IMR-90 (cell line): ENCODE measurements around the gene CDK15. TPM values are rescaled to one million over a fixed set of nuclear protein-coding genes. Genes with fewer than 3 reads are reported as not detected.

Experiments used
- ATAC-seq: fragments of 200-7000 bp; cut with Tn5 transposase; 2 replicates; pipeline ENCODE4 v1.9.1; 2020; ENCODE audit warnings: low read depth, mild to moderate bottlenecking, moderate library complexity
- BruUV-seq: library from RNA; stranded (reverse); fragments of 400-500 nt; replicated peaks from 2 replicates; lab custom pipeline; 2021; lab: Mats Ljungman, UMichigan
- CTCF ChIA-PET: fragments of 300-600 bp; formaldehyde crosslinking; extraction: SDS; loops from one replicate; lab custom pipeline; 2021; ENCODE audit warnings: antibody characterized with exemption; lab: Yijun Ruan, JAX
- POLR2A ChIA-PET: fragments of 300-600 bp; sonication (Branson Sonifier 250); formaldehyde crosslinking; loops from one replicate; lab custom pipeline; 2022; ENCODE audit warnings: antibody characterized with exemption; ENCODE audit not compliant: unreplicated experiment; lab: Charles Lee
- DNase-seq: peaks from one replicate; pipeline ENCODE4 v3.0.0; 2013
- H2AFZ ChIP-seq: replicated peaks from 2 replicates; pipeline ENCODE3; 2013; ENCODE audit warnings: low read length, mild to moderate bottlenecking; ENCODE audit not compliant: poor library complexity
- H2AK5ac ChIP-seq: 2 replicates; pipeline ENCODE4 v1.6.1; 2013; ENCODE audit warnings: low read depth, low read length, inconsistent platforms
- H2AK9ac ChIP-seq: replicated peaks from 2 replicates; pipeline ENCODE3; 2013; ENCODE audit warnings: mild to moderate bottlenecking, low read depth, low read length, moderate library complexity; ENCODE audit not compliant: poor library complexity
- H2BK120ac ChIP-seq: 2 replicates; pipeline ENCODE4 v1.6.1; 2013; ENCODE audit warnings: low read depth, low read length, inconsistent platforms
- H2BK15ac ChIP-seq: 3 replicates; pipeline ENCODE4 v1.6.1; 2013; ENCODE audit warnings: low read depth, low read length, inconsistent platforms
- H2BK20ac ChIP-seq: 2 replicates; pipeline ENCODE4 v1.6.1; 2013; ENCODE audit warnings: low read depth, mild to moderate bottlenecking, inconsistent platforms, low read length, moderate library complexity
- H2BK5ac ChIP-seq: 2 replicates; pipeline ENCODE4 v1.6.1; 2013; ENCODE audit warnings: mild to moderate bottlenecking, low read depth, low read length, inconsistent platforms; ENCODE audit not compliant: poor library complexity, severe bottlenecking
- H3K14ac ChIP-seq: replicated peaks from 2 replicates; pipeline ENCODE4 v1.6.1; 2013; ENCODE audit warnings: low read depth, low read length, inconsistent platforms
- H3K18ac ChIP-seq: 2 replicates; pipeline ENCODE4 v1.6.1; 2013; ENCODE audit warnings: low read depth, low read length, control low read depth
- H3K23ac ChIP-seq: 2 replicates; pipeline ENCODE4 v1.6.1; 2013; ENCODE audit warnings: low read depth, low read length, inconsistent platforms
- H3K27ac ChIP-seq: 2 replicates; pipeline ENCODE4 v1.5.1; 2013; ENCODE audit warnings: mild to moderate bottlenecking, control low read depth, low read length; ENCODE audit not compliant: insufficient read depth
- H3K27me3 ChIP-seq: 2 replicates; pipeline ENCODE4 v1.6.1; 2013; ENCODE audit warnings: low read length; ENCODE audit not compliant: control insufficient read depth, insufficient read depth
- H3K36me3 ChIP-seq: 2 replicates; pipeline ENCODE4 v1.6.1; 2013; ENCODE audit warnings: low read length, mixed read lengths; ENCODE audit not compliant: control insufficient read depth, insufficient read depth
- H3K4ac ChIP-seq: 2 replicates; pipeline ENCODE4 v1.6.1; 2013; ENCODE audit warnings: low read depth, low read length, inconsistent platforms
- H3K4me1 ChIP-seq: 2 replicates; pipeline ENCODE4 v1.6.1; 2013; ENCODE audit warnings: low read length, mixed read lengths; ENCODE audit not compliant: control insufficient read depth, insufficient read depth
- H3K4me2 ChIP-seq: 2 replicates; pipeline ENCODE4 v1.6.1; 2013; ENCODE audit warnings: low read depth, mild to moderate bottlenecking, control low read depth, low read length, moderate library complexity
- H3K4me3 ChIP-seq: 2 replicates; pipeline ENCODE4 v1.5.1; 2013; ENCODE audit warnings: low read depth, mild to moderate bottlenecking, control low read depth, low read length, moderate library complexity; ENCODE audit not compliant: insufficient read depth
- H3K56ac ChIP-seq: 2 replicates; pipeline ENCODE4 v1.6.1; 2013; ENCODE audit warnings: low read length, inconsistent platforms; ENCODE audit not compliant: insufficient read depth; ENCODE audit errors: extremely low read depth
- H3K79me1 ChIP-seq, 2 experiments: 2 replicates each; pipeline ENCODE4 v1.6.1; 2013; ENCODE audit warnings: low read length in 2 of 2, inconsistent platforms in 1 of 2, low read depth in 1 of 2
- H3K9ac ChIP-seq: 2 replicates; pipeline ENCODE4 v1.6.1; 2013; ENCODE audit warnings: low read depth, low read length, control low read depth
- H3K9me1 ChIP-seq: 2 replicates; pipeline ENCODE4 v1.6.1; 2013; ENCODE audit warnings: low read length, inconsistent platforms; ENCODE audit not compliant: insufficient read depth
- H3K9me3 ChIP-seq: 2 replicates; pipeline ENCODE4 v1.6.1; 2013; ENCODE audit warnings: low read length; ENCODE audit not compliant: control insufficient read depth, insufficient read depth
- H4K20me1 ChIP-seq: 2 replicates; pipeline ENCODE4 v1.6.1; 2013; ENCODE audit warnings: low read length, inconsistent platforms; ENCODE audit not compliant: insufficient read depth
- H4K5ac ChIP-seq: 2 replicates; pipeline ENCODE4 v1.6.1; 2013; ENCODE audit warnings: mild to moderate bottlenecking, low read depth, low read length, control low read depth
- H4K8ac ChIP-seq, 2 experiments: 2 replicates each; pipeline ENCODE4 v1.6.1; 2013; ENCODE audit warnings: low read depth in 2 of 2, low read length in 2 of 2, control low read depth in 1 of 2, inconsistent platforms in 1 of 2
- H4K91ac ChIP-seq: 2 replicates; pipeline ENCODE4 v1.6.1; 2013; ENCODE audit warnings: low read depth, low read length, inconsistent platforms; ENCODE audit not compliant: insufficient read depth
- BHLHE40 ChIP-seq: fragments of 150-350 bp; IDR thresholded peaks from 2 replicates; pipeline ENCODE4 v1.6.1; 2016; ENCODE audit warnings: mild to moderate bottlenecking, low read depth, low read length
- CEBPB ChIP-seq: IDR thresholded peaks from 2 replicates; pipeline ENCODE4 v1.6.1; 2012; ENCODE audit warnings: low read depth, low read length, improper control_type of control experiment
- CHD1 ChIP-seq: IDR thresholded peaks from 2 replicates; pipeline ENCODE4 v1.6.1; 2012; ENCODE audit warnings: low read depth, low read length, improper control_type of control experiment
- FOS ChIP-seq: fragments of 150-350 bp; IDR thresholded peaks from 2 replicates; pipeline ENCODE4 v1.6.1; 2016; ENCODE audit warnings: low read depth, low read length
- MAFK ChIP-seq: IDR thresholded peaks from 2 replicates; pipeline ENCODE4 v1.6.1; 2012; ENCODE audit warnings: low read depth, low read length, improper control_type of control experiment
- MAZ ChIP-seq: IDR thresholded peaks from 2 replicates; pipeline ENCODE4 v1.6.1; 2012; ENCODE audit warnings: low read depth, mild to moderate bottlenecking, low read length, improper control_type of control experiment, moderate library complexity, borderline replicate concordance
- MXI1 ChIP-seq: IDR thresholded peaks from 2 replicates; pipeline ENCODE4 v1.6.1; 2012; ENCODE audit warnings: low read depth, mild to moderate bottlenecking, low read length, moderate library complexity, borderline replicate concordance
- NFE2L2 ChIP-seq: fragments of 150-350 bp; IDR thresholded peaks from 2 replicates; pipeline ENCODE4 v1.6.1; 2016; ENCODE audit warnings: low read depth, mild to moderate bottlenecking, low read length
- POLR2A ChIP-seq: IDR thresholded peaks from 2 replicates; pipeline ENCODE4 v1.6.1; 2012; ENCODE audit warnings: mild to moderate bottlenecking, low read depth, low read length
- RAD21 ChIP-seq: IDR thresholded peaks from 2 replicates; pipeline ENCODE4 v1.6.1; 2012; ENCODE audit warnings: low read length, improper control_type of control experiment
- RCOR1 ChIP-seq: IDR thresholded peaks from 2 replicates; pipeline ENCODE4 v1.6.1; 2012; ENCODE audit warnings: mild to moderate bottlenecking, low read length, improper control_type of control experiment; ENCODE audit not compliant: insufficient replicate concordance
- RFX5 ChIP-seq: IDR thresholded peaks from 2 replicates; pipeline ENCODE4 v1.8.0; 2012; ENCODE audit warnings: low read depth, mild to moderate bottlenecking, low read length, moderate library complexity
- SMC3 ChIP-seq: fragments of 150-350 bp; IDR thresholded peaks from 2 replicates; pipeline ENCODE4 v1.6.1; 2016; ENCODE audit warnings: low read depth, mild to moderate bottlenecking, antibody characterized with exemption, low read length, moderate library complexity
- dilution Hi-C: fragments of 300-500 bp; cut with HindIII; formaldehyde crosslinking; loops from one replicate; pipeline ENCODE4 v1.14.3; 2018; ENCODE audit warnings: low sequenced_read_pairs; ENCODE audit not compliant: unreplicated experiment
- in situ Hi-C: fragments of 300-500 bp; cut with MboI; formaldehyde crosslinking; loops from 3 replicates; pipeline ENCODE4 v1.14.3; 2019; ENCODE audit warnings: low sequenced_read_pairs, inconsistent platforms, mixed read lengths
- intact Hi-C: fragments of 100-400 bp; cut with micrococcal nuclease; formaldehyde crosslinking; loops from 2 replicates; pipeline ENCODE4 v1.10.0; 2022
- polyA plus RNA-seq, 3 experiments: library from polyadenylated mRNA; depleted of rRNA; stranded (reverse); fragments of >200 nt; gene quantifications; 2 replicates each; pipeline ENCODE4 v1.2.3, GENCODE V29; 2012; ENCODE audit warnings: low replicate concordance in 1 of 3
- total RNA-seq: library from RNA; depleted of rRNA; stranded (reverse); fragments of >200 nt; gene quantifications from 2 replicates; pipeline ENCODE4 v1.2.3, GENCODE V29; 2012
- TF ChIP-seq, protein P1 (sequence below): fragments of 150-350 bp; IDR thresholded peaks from 2 replicates; pipeline ENCODE4 v1.6.1; 2016; ENCODE audit warnings: low read depth, mild to moderate bottlenecking, low read length, moderate library complexity, borderline replicate concordance
- TF ChIP-seq, protein P2 (sequence below): fragments of 150-350 bp; IDR thresholded peaks from 2 replicates; pipeline ENCODE4 v1.6.1; 2017; ENCODE audit warnings: mild to moderate bottlenecking, antibody characterized with exemption, low read length, low read depth
- TF ChIP-seq, protein P3 (sequence below): conservative IDR thresholded peaks from 2 replicates; pipeline ENCODE4 v1.5.1; 2012; ENCODE audit warnings: mild to moderate bottlenecking, low read depth, low read length, improper control_type of control experiment

CDK15 gene
- total and polyA plus RNA-seq, 2 of the 4 experiments (the other 2 are of a cell fraction): 16.1 to 33.0 TPM

DNA sequence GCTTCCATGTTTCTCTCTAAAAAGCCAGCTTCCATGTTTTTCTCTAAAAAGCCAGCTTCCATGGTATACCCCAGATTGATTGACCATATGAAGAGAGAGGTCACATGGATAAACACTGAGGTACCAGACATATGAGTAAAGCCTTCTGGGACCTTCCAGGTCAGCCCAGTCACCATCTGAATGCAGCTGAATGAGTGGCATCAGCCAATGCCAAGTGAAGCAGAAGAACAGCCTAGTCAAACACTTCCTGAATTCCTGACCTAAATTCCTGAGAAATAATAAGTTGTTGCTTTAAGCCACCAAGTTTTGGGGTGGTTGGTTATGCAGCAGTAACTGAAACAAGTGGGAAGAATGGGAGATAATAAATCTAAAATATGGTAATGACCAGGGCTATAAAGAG, 19.9 kb upstream of the CDK15 start:
- H3K27ac ChIP-seq: no peak overlapping the region
- CTCF ChIA-PET: no interaction called here

More for the DNA sequence above, 19.9 kb upstream of the CDK15 start:
- Histone ChIP-seq H3K4ac (no peak overlapping the region), H2BK20ac (no peak overlapping the region), H2BK15ac (no peak overlapping the region), H2BK120ac (no peak overlapping the region), H3K4me3 (no peak overlapping the region), H2AK9ac (no peak overlapping the region), H2AK5ac (no peak overlapping the region; the same call in 1 of the 2 replicates), H3K18ac (no peak overlapping the region), H3K14ac (no peak overlapping the region), H3K4me1 (no peaks in the 10 kb centered on the region; the same call in 1 of the 2 replicates), H3K56ac (no peak overlapping the region), H3K9ac (no peak overlapping the region), H3K9me3 (no peaks in the 10 kb centered on the region), H3K4me2 (no peak overlapping the region), H2AFZ (no peak overlapping the region), H3K36me3 (no peaks in the 10 kb centered on the region), H3K23ac (no peak overlapping the region), H2BK5ac (peak overlapping the region; percentile 30), H4K20me1 (no peaks in the 10 kb centered on the region), H3K79me1 (peaks cover 0 to 5% of the 10 kb centered on the region in 2 experiments; a peak in 1 of 4 replicates), H4K8ac (no peak overlapping the region), H3K9me1 (0 out of 2 replicates have a peak, but pooled peaks cover 4% of the 10 kb centered on the region), H4K91ac (no peak overlapping the region), H4K5ac (no peak overlapping the region), H3K27me3 (no peaks in the 10 kb centered on the region)
- intact Hi-C loops: no loop called here
- ATAC-seq (peak; percentile 44), DNase-seq (peak; percentile 52)
- dilution Hi-C loops: no loop called here
- POLR2A ChIA-PET: no interaction called here
- in situ Hi-C loops: no loop called here
- BruUV-seq: no TSS peak
- TF ChIP-seq SMC3: no peak
- TF ChIP-seq POLR2A: no peak
- TF ChIP-seq, protein P1, sequence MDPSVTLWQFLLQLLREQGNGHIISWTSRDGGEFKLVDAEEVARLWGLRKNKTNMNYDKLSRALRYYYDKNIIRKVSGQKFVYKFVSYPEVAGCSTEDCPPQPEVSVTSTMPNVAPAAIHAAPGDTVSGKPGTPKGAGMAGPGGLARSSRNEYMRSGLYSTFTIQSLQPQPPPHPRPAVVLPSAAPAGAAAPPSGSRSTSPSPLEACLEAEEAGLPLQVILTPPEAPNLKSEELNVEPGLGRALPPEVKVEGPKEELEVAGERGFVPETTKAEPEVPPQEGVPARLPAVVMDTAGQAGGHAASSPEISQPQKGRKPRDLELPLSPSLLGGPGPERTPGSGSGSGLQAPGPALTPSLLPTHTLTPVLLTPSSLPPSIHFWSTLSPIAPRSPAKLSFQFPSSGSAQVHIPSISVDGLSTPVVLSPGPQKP: no peak
- no peak for TF ChIP-seq RCOR1
- no peak for TF ChIP-seq CEBPB
- no peak for TF ChIP-seq RAD21
- TF ChIP-seq, protein P2, sequence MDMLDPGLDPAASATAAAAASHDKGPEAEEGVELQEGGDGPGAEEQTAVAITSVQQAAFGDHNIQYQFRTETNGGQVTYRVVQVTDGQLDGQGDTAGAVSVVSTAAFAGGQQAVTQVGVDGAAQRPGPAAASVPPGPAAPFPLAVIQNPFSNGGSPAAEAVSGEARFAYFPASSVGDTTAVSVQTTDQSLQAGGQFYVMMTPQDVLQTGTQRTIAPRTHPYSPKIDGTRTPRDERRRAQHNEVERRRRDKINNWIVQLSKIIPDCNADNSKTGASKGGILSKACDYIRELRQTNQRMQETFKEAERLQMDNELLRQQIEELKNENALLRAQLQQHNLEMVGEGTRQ: no peak
- TF ChIP-seq FOS: no peak
- no peak for TF ChIP-seq NFE2L2
- no peak for TF ChIP-seq MXI1
- TF ChIP-seq CHD1: no peak
- no peak for TF ChIP-seq RFX5
- TF ChIP-seq BHLHE40: no peak
- TF ChIP-seq MAZ: no peak
- TF ChIP-seq MAFK: no peak
- TF ChIP-seq, protein P3, sequence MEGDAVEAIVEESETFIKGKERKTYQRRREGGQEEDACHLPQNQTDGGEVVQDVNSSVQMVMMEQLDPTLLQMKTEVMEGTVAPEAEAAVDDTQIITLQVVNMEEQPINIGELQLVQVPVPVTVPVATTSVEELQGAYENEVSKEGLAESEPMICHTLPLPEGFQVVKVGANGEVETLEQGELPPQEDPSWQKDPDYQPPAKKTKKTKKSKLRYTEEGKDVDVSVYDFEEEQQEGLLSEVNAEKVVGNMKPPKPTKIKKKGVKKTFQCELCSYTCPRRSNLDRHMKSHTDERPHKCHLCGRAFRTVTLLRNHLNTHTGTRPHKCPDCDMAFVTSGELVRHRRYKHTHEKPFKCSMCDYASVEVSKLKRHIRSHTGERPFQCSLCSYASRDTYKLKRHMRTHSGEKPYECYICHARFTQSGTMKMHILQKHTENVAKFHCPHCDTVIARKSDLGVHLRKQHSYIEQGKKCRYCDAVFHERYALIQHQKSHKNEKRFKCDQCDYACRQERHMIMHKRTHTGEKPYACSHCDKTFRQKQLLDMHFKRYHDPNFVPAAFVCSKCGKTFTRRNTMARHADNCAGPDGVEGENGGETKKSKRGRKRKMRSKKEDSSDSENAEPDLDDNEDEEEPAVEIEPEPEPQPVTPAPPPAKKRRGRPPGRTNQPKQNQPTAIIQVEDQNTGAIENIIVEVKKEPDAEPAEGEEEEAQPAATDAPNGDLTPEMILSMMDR: no peak
